CD4-positive, alpha-beta T cell treated with Interleukin-17A for 4 hours (primary cell): ENCODE measurements around the gene SSR1.
A peak's percentile ranks its signal among the peaks of the same experiment; 100 is the strongest.

Source experiments
- DNase-seq: peaks from one replicate; pipeline ENCODE4 v3.0.0-alpha.2; 2020; ENCODE audit warnings: mixed read lengths

Gene SSR1

GRCh38 chr6:7255918-7256317 lies 57.1 kb downstream of the SSR1 start:
- no peak for DNase-seq

- DNase-seq: no peak
These were observed 57.8 kb downstream of the SSR1 start for GRCh38 chr6:7254980-7255835.

- DNase-seq: no peak
These were observed 60.6 kb downstream of the SSR1 start for GRCh38 chr6:7252390-7252789.

GRCh38 chr6:7251646-7252260 lies 61.2 kb downstream of the SSR1 start:
- no peak for DNase-seq

- no peak for DNase-seq
These were observed 62.2 kb downstream of the SSR1 start for GRCh38 chr6:7250812-7251211.

- DNase-seq: no peak
These were observed 62.9 kb downstream of the SSR1 start for GRCh38 chr6:7249946-7250643.

- DNase-seq: no peak
These were observed 63.6 kb downstream of the SSR1 start for GRCh38 chr6:7249391-7249790.

- no peak for DNase-seq
These were observed 65.2 kb downstream of the SSR1 start for GRCh38 chr6:7247828-7248227.

GRCh38 chr6:7247179-7247456 lies 65.9 kb downstream of the SSR1 start:
- DNase-seq: no peak

- no peak for DNase-seq
These were observed 66.4 kb downstream of the SSR1 start for GRCh38 chr6:7246401-7247178.

- DNase-seq: no peak
These were observed 67.2 kb downstream of the SSR1 start for GRCh38 chr6:7245668-7246393.

- DNase-seq: peak; percentile 56
These were observed 69.6 kb downstream of the SSR1 start for GRCh38 chr6:7243179-7243981.

GRCh38 chr6:7242835-7243178 lies 70.2 kb downstream of the SSR1 start:
- no peak for DNase-seq

GRCh38 chr6:7241709-7242645 lies 71.0 kb downstream of the SSR1 start:
- no peak for DNase-seq

GRCh38 chr6:7241160-7241559 lies 71.8 kb downstream of the SSR1 start:
- no peak for DNase-seq

- no peak for DNase-seq
These were observed 72.6 kb downstream of the SSR1 start for GRCh38 chr6:7240351-7240750.

GRCh38 chr6:7239590-7239948 lies 73.4 kb downstream of the SSR1 start:
- DNase-seq: no peak

GRCh38 chr6:7238900-7239589 lies 74.0 kb downstream of the SSR1 start:
- peak; percentile 84 for DNase-seq

- no peak for DNase-seq
These were observed 74.5 kb downstream of the SSR1 start for GRCh38 chr6:7238526-7238899.

- no peak for DNase-seq
These were observed 75.3 kb downstream of the SSR1 start for GRCh38 chr6:7237653-7238188.
